GM21786 (cell line): ENCODE measurements around the gene OLFML2B.

ENCODE experiments used
- ATAC-seq: cut with Tn5 transposase; IDR thresholded peaks from one replicate; pipeline ENCODE4 v1.9.1; 2021; ENCODE audit not compliant: unreplicated experiment

OLFML2B gene

GRCh38 chr1:161948435-161948834 is 75.2 kb downstream of the OLFML2B start:
- ATAC-seq, result no peak

GRCh38 chr1:161946071-161946987 is 77.3 kb downstream of the OLFML2B start:
- no peak for ATAC-seq

- no peak for ATAC-seq
These were observed 78.2 kb downstream of the OLFML2B start for GRCh38 chr1:161945306-161946060.

- no peak for ATAC-seq
These were observed 79.3 kb downstream of the OLFML2B start for GRCh38 chr1:161944381-161944780.

GRCh38 chr1:161943737-161944136 is 79.9 kb downstream of the OLFML2B start:
- ATAC-seq, result no peak

- ATAC-seq, result no peak
These were observed 81.8 kb downstream of the OLFML2B start for GRCh38 chr1:161941726-161942436.

- no peak for ATAC-seq
These were observed 82.6 kb downstream of the OLFML2B start for GRCh38 chr1:161940866-161941591.

GRCh38 chr1:161936786-161937185 is 86.9 kb downstream of the OLFML2B start:
- no peak for ATAC-seq

- no peak for ATAC-seq
These were observed 88.4 kb downstream of the OLFML2B start for GRCh38 chr1:161935264-161935663.

- peak; percentile 55 for ATAC-seq
These were observed 89.8 kb downstream of the OLFML2B start for GRCh38 chr1:161933592-161934588.
